Fibroblast of skin of abdomen (primary cell): ENCODE results near the gene GMPR2.
"Not testable (repeated sequence)": the region's sequence is repeated elsewhere in the genome, so short reads cannot be mapped to it uniquely, and the experiment has no call there.

ENCODE experiments used
- DNase-seq: peaks from one replicate; pipeline ENCODE4 v3.0.0-alpha.2; 2013

The GMPR2 gene

DNA sequence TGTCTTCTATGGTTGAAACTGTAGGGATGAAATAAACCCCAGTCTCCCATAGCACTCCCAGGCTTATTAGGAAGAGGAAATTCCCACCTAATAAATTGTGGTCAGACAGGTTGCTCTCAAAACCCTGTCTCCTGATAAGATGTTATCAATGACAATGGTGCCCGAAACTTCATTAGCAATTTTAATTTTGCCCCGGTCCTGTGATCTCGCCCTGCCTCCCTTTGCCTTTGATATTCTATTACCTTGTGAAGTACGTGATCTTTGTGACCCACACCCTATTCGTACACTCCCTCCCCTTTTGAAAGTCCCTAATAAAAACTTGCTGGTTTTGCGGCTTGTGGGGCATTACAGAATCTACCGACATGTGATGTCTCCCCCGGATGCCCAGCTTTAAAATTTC, 30.2 kb upstream of the GMPR2 start:
- DNase-seq: not testable (repeated sequence)

DNA sequence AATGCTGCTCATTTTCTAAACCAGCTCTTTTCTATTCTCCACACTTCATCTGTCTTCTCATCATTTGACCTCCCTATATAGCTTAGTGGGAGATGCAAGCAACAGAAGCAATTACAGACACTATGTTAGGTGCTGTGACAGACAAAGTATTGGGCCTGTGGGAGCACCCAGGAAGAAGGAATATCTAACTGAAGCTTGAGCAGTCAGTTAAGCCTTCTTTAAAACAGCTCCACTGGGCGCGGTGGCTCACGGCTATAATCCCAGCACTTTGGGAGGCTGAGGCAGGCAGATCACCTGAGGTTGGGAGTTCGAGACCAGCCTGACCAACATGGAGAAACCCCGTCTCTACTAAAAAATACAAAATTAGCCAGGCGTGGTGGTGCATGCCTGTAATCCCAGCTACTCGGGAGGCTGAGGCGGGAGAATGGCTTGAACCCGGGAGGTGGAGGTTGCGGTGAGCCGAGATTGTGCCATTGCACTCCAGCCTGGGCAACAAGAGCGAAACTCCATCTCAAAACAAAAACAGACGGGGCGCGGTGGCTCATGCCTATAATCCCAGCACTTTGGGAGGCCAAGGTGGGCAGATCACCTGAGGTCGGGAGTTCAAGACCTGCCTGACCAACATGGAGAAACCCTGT, 29.4 kb upstream of the GMPR2 start:
- not testable (repeated sequence) for DNase-seq

DNA sequence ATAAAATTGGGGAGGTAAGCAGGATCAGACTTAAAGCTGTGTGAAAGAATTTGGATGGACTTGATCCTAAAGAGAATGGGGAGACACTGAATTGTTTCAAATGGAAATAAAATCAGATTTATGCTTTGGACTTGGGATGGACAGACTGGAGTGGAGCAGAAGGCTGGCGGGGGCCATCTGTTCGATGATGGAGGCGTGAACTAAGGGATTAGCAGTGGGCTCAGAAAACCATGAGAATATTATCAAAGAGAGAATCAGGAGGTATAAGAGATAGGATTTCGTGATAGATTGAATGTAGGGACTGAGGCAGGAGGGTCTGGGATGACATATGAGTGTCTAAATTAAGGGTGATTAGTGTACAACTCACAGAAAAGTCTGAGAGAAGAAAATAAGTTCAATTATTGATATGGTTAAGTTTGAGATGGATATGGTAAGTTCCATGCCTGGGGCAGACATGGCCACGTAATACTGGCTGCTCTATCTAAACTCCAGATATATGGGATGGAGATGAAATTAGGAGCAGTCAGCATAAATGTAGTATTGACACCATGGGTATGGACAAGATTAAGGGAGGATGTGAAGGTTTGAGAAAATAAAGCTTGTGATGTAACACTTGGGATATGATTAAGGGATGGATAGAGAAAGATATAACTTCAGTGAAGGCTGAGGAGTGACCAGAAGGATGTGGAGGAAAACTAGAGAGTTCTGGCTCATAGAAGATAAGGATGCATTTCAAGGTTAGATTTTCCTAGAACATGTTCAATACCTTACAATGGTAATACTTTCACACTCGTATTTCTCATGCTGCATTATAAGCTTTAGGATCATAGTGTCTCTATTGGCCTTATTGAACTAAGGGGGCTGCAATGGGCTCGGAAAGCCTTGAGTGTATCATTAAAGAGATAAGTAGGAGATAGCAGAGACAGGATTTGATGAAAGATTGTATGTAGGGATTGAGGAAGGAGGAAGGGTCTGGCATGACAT, 28.3 kb upstream of the GMPR2 start:
- DNase-seq: no peak

GRCh38 chr14:24206260-24207103, 26.2 kb upstream of the GMPR2 start:
- no peak for DNase-seq

- DNase-seq: no peak
Measured at GRCh38 chr14:24207104-24207551, 25.6 kb upstream of the GMPR2 start.

GRCh38 chr14:24207625-24208024, 25.1 kb upstream of the GMPR2 start:
- no peak for DNase-seq

DNA sequence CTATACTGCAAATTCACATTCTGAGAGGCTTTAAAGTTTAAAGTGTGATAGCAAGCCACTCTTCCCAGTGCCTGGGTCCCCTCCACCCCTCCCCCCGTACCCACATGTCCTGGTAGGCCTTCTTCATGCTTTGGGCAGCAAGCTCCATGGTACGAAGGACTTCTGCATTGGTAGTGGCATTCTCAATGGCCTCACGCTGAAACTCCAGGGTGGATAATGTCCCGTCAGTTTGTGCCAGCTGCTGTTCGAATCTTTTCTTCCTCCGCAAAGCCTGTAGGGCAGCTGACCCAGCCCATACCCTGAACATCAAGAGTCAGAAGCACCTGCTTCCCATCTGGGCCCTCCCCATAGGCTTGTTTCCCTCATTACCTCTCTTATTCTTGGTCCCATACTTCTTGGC, 21.4 kb upstream of the GMPR2 start:
- no peak for DNase-seq

- peak; percentile 99 for DNase-seq
Measured at GRCh38 chr14:24212924-24213865, 19.5 kb upstream of the GMPR2 start, which contains the start of gene CHMP4A. CHMP4A (minus strand) TSS chr14:24213488; CDS start chr14:24213439, 49 bp downstream.

DNA sequence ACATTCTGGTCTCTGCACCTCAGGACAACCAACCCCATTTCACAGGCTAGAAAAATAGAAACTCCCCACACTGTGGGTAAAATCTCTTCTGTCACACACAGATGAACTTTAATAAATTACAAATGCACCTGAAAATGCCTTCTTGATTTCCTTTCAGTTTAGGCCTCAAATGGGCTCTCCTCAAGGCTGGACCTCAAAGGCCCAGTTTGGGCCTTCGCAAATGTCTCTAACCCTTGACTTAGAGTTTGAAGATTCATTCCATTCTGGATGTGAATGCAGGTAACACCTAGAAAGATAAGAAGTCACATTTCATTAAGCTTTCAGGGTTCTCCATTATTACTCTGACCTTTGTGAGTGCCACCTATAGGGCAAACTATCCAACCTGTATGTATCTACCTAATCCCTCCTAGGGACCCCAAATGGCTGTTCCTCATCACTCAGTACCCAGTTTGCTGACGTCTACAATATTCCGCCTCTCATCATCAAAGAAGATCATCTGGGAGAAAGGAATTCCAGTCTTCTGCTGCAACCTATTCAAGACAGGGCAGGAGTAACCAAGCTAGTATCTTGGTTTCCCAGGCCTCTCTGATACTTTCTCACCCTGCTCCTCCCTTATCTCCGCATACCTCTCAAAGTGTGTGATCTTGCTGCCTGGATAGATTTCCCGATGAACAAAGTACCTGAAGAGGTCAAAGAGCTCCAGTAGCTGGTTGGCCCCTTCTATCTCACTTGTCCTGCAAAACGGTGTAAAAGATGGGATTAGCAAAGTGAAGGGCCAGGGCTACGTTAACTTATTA, 18.7 kb upstream of the GMPR2 start:
- DNase-seq: no peak

DNA sequence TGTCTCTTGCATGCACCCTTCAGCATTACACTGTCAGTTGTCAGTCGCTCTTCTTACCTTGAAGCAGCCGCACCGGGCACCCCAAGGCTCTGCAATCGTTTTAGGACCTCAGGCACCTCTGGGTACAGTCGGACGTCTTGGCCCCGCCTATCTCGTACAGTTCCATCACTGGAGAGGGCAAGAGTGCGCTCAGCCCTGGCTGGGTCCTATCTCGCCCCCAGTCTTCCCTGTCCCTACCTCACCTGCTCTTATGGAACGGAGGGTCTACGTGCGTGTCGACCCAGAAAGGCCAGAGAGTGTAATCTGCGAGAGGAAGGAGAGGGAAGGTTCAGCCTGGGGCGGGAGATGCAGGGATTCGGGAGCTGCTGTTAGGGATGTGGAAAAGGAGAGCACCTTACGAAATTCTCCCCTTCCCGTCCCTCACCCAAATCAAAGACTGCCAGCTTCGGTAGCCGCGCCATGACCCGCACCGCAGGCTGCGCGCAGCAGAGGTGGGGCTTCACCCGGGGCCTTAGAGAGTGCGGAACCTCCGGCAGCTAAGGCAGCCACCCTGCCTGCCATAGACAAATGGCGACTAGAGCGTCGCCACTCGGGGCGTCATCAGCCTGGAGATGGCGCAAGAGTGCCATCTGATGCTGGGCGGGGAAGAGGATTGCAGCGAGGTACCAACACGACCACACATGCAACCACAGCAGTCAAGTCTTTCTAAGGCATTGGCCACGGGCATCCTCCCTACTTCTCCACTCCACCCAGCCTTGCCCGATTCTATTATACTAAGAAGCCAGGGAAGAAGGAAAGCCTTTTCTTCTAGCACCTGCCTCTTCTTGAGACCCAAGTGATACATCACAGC, 17.0 kb upstream of the GMPR2 start, which contains the start of gene MDP1:
Gene MDP1, minus strand, starts transcription at position 572 of the 850 bp plus-strand sequence. Its CDS starts 111 bp downstream, at position 461.
- DNase-seq: peak; percentile 84

DNA sequence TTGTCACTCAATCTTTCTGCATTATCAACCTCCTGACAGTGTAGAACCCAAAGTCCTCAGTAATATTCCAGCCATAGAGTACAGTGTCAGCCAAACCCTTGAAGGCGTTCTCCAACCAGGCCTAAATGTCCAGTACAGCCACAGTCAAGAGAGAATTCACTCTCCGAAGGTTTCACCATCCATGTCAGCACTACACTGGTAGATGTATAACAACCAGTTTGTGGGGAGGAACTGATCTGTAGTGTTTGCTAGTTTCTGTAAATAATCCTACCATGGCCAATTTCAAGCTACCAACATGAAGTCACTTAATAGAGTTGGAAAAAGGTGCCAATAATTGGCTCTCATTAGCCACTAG, 16.4 kb upstream of the GMPR2 start:
- DNase-seq: no peak

- not testable (repeated sequence) for DNase-seq
Measured at GRCh38 chr14:24216876-24217275, 15.9 kb upstream of the GMPR2 start.

GRCh38 chr14:24219080-24219479, 13.6 kb upstream of the GMPR2 start:
- no peak for DNase-seq

- DNase-seq: no peak
Measured at GRCh38 chr14:24219521-24219920, 13.2 kb upstream of the GMPR2 start.

DNA sequence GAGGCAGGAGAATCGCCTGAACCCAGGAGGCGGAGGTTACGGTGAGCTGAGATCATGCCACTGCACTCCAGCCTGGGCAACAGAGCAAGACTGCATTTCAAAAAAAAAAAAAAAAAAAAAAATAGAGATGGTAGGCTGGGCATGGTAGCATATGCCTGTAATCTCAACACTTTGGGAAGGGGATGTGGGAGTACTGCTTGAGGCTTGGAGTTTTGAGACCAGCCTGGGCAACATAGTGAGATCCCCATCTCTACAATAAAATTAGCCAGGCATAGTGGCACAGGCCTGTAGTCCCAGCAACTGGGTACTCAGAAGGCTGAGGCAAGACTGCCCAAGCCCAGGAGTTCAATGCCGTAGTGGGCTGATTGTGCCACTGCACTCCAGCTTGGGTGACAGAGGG, 9.7 kb upstream of the GMPR2 start:
- not testable (repeated sequence) for DNase-seq

- DNase-seq: peak; percentile 93
Measured at GRCh38 chr14:24224618-24225071, 8.1 kb upstream of the GMPR2 start.

DNA sequence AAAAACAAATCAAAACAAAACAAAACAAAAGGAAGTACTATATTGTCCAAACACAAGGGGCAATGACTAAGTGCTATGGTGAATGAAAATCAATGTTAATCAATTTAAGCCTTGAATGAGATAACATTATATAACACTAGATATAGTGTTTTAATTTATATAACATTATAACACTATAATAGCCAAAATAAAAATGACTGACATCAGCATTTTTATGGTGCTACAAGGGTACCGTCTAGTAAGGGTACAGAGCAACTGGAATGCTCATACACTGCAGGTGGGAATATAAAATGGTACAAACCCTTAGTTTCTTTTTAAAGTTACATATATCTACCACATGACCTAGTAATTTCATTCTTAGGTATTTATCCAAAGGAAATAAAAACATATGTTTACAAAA, 6.3 kb upstream of the GMPR2 start:
- no peak for DNase-seq

DNA sequence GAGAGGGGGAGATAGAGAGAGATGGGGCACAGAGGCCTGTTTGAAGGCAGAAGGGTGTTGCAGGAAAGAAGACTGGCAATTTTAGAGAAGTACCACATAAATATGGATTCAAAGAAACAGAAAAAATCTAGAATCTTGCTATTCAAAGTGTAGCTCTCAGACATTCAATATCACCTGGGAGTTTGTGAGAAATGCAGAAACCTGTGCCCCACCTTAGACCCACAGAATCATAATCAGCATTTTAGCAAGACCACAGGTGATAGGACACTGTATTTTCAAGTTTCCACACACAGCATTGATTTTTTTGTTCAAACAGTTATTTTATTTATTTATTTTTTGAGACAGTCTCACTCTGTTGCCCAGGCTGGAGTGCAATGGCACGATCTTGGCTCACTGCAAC, 3.8 kb upstream of the GMPR2 start:
- no peak for DNase-seq
